Muscle of leg (tissue), 11 donors: Measurements from ENCODE around the gene PARP1. TPM values are rescaled to one million over a fixed set of nuclear protein-coding genes. Genes with fewer than 3 reads are reported as not detected.

Experiments
- DNase-seq: peaks from one replicate; pipeline ENCODE4 v3.0.0; 2013
- H3K27ac ChIP-seq: one replicate; pipeline ENCODE4 v1.5.1; 2013; ENCODE audit warnings: mild to moderate bottlenecking, low read length, control low read depth
- H3K27me3 ChIP-seq: one replicate; pipeline ENCODE4 v1.6.1; 2013; ENCODE audit warnings: low read length; ENCODE audit not compliant: control insufficient read depth, insufficient read depth
- H3K36me3 ChIP-seq: one replicate; pipeline ENCODE4 v1.6.1; 2013; ENCODE audit warnings: low read length; ENCODE audit not compliant: control insufficient read depth, insufficient read depth
- H3K4me1 ChIP-seq: one replicate; pipeline ENCODE4 v1.6.1; 2013; ENCODE audit warnings: low read length; ENCODE audit not compliant: control insufficient read depth, insufficient read depth
- H3K4me3 ChIP-seq: one replicate; pipeline ENCODE4 v1.5.1; 2013; ENCODE audit warnings: low read length, control low read depth
- H3K9me3 ChIP-seq: replicated peaks from 2 replicates; pipeline ENCODE4 v1.6.1; 2013; ENCODE audit warnings: low read depth, low read length; ENCODE audit not compliant: control insufficient read depth
- WGBS: methylation state at CpG from one replicate; pipeline ENCODE4 v1.1.5; 2013; ENCODE audit warnings: missing lambda C conversion rate; ENCODE audit not compliant: insufficient coverage; 5-methylcytosine and 5-hydroxymethylcytosine counted together
- polyA plus RNA-seq, 8 donors: library from polyadenylated mRNA; unstranded; fragments of 120-200 nt; gene quantifications; one replicate each; pipeline versions ENCODE4 v1.2.1 to v1.2.3, GENCODE V29; 2013; ENCODE audit warnings: inconsistent platforms in 1 of 8, low replicate concordance in 1 of 8; ENCODE audit not compliant: insufficient read length in 8 of 8, insufficient read depth in 1 of 8
- total RNA-seq: library from RNA; stranded (reverse); fragments of 120-200 nt; gene quantifications from one replicate; pipeline ENCODE4 v1.2.4, GENCODE V29; 2013

The PARP1 gene
- total and polyA plus RNA-seq, 9 donors: 64.9 to 116 (median 103) TPM

- no peak overlapping the region for H3K27ac ChIP-seq
- 83% methylated on average over 2 of the region's 4 CpGs for whole genome bisulfite sequencing
- no peaks in the 10 kb centered on the region for H3K27me3 ChIP-seq
- H3K9me3 ChIP-seq: no peaks in the 10 kb centered on the region
- H3K36me3 ChIP-seq: no peaks in the 10 kb centered on the region
- no peak for DNase-seq
- H3K4me3 ChIP-seq: no peak overlapping the region
- peaks cover 21% of the 10 kb centered on the region for H3K4me1 ChIP-seq
Observed at GRCh38 chr1:226409392-226409791, 1.5 kb upstream of the PARP1 start.

GRCh38 chr1:226408285-226409184 is 642 bp upstream of the PARP1 start:
- no peaks in the 10 kb centered on the region for H3K27me3 ChIP-seq
- peaks cover 29% of the 10 kb centered on the region for H3K4me1 ChIP-seq
- H3K36me3 ChIP-seq: no peaks in the 10 kb centered on the region
- peak overlapping the region; percentile 26 for H3K4me3 ChIP-seq
- peak overlapping the region; percentile 39 for H3K27ac ChIP-seq
- WGBS: 61% methylated on average over 12 of the region's 25 CpGs
- H3K9me3 ChIP-seq: no peaks in the 10 kb centered on the region
- no peak for DNase-seq

DNA sequence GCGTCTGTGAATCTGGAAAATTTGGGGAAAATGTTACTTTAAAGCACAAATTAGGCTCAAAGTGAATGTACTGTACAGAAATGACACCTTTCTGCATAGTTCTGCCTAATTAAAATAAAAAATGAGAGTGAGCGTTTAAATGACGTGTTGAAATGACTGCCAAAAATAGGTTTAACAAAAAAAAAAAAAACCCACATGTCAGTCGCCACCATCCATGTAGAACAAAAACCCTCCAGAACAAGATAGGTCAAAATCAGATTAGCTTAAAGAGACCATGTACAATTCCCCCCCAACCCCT is 745 bp downstream of the PARP1 start:
- Histone ChIP-seq H3K4me1 (peaks cover 42% of the 10 kb centered on the region), H3K4me3 (peak overlapping the region; percentile 65), H3K27ac (peak overlapping the region; percentile 85), H3K36me3 (peaks cover 4% of the 10 kb centered on the region), H3K27me3 (no peaks in the 10 kb centered on the region), H3K9me3 (no peaks in the 10 kb centered on the region)
- no peak for DNase-seq
- WGBS: no CpG with 5 or more reads among the region's 4 CpGs

- Histone ChIP-seq H3K36me3 (peaks cover 10% of the 10 kb centered on the region), H3K27me3 (no peaks in the 10 kb centered on the region), H3K4me1 (peaks cover 44% of the 10 kb centered on the region), H3K9me3 (no peaks in the 10 kb centered on the region), H3K27ac (no peak overlapping the region), H3K4me3 (peak overlapping the region; percentile 65)
- WGBS: 36% methylated on average over 5 of the region's 10 CpGs
- no peak for DNase-seq
Observed at GRCh38 chr1:226406401-226406881, 1.5 kb downstream of the PARP1 start.

- Histone ChIP-seq H3K4me1 (peaks cover 50% of the 10 kb centered on the region), H3K27me3 (no peaks in the 10 kb centered on the region), H3K27ac (no peak overlapping the region), H3K4me3 (no peak overlapping the region), H3K36me3 (peaks cover 19% of the 10 kb centered on the region), H3K9me3 (no peaks in the 10 kb centered on the region)
- DNase-seq: no peak
- 65% methylated on average over 11 of the region's 16 CpGs for WGBS
Observed at GRCh38 chr1:226405411-226405988, 2.4 kb downstream of the PARP1 start.

DNA sequence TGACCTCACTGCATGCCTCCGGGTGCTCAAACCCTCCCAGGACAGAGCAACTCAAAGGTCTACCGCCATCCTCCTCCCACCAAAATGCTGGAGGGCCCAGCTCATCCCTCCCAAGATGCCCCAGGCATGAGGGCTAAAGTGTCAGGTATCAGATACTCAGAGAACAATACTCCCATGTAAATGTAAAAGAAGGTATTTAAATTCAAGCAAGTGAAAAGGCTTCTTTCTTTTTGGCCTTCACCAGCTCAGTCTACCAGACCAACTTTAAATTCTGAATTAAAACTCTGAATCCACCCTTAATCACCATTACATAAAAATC is 3.0 kb downstream of the PARP1 start:
- 67% methylated on average over 1 of the region's 2 CpGs for WGBS
- Histone ChIP-seq H3K4me1 (peaks cover 50% of the 10 kb centered on the region), H3K27ac (no peak overlapping the region), H3K36me3 (peaks cover 23% of the 10 kb centered on the region), H3K4me3 (no peak overlapping the region), H3K9me3 (no peaks in the 10 kb centered on the region), H3K27me3 (no peaks in the 10 kb centered on the region)
- DNase-seq: no peak

- Histone ChIP-seq H3K36me3 (peaks cover 29% of the 10 kb centered on the region), H3K4me1 (peaks cover 50% of the 10 kb centered on the region), H3K9me3 (no peaks in the 10 kb centered on the region), H3K27me3 (no peaks in the 10 kb centered on the region), H3K4me3 (no peak overlapping the region), H3K27ac (no peak overlapping the region)
- WGBS: 38% methylated on average over 3 of the region's 5 CpGs
- DNase-seq: no peak
Observed at GRCh38 chr1:226404063-226404903, 3.6 kb downstream of the PARP1 start.

DNA sequence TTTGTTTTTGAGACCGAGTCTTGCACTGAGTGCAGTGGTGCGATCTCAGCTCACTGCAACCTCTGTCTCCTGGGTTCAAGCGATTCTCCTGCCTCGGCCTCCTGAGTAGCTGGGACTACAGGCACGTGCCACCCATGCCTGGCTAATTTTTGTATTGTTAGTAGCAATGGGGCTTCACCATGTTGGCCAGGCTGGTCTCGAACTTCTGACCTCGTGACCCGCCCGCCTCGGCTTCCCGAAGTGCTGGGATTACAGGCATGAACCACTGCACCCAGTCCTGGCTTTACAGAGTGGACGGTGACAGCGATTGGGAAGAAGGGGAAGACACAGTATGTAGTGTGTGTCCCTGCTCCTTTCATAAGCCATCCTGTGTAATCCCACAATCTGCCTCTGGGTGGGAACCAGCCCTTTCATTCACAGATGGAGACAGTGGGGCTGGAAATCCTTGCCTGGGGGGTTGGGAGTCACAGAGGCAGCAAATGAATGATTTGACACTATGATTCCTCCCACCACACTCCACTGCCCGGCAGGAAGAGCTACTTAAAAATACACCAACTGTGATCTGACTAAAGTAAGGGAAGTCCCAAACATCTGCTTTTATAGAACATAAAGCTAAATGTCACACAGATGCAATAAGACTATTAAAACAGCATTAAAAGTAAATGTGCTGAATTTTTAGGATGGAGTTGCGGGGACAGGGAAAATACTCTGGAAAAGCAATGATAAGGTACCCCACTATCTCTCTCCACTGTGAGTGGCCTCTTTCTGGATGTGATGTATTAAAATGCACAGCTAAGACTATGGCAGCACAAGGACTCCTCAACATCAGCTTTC is 4.5 kb downstream of the PARP1 start:
- Histone ChIP-seq H3K9me3 (no peaks in the 10 kb centered on the region), H3K36me3 (peaks cover 30% of the 10 kb centered on the region), H3K4me1 (peaks cover 50% of the 10 kb centered on the region), H3K4me3 (no peak overlapping the region), H3K27ac (no peak overlapping the region), H3K27me3 (no peaks in the 10 kb centered on the region)
- WGBS: 69% methylated on average over 5 of the region's 15 CpGs
- DNase-seq: no peak

DNA sequence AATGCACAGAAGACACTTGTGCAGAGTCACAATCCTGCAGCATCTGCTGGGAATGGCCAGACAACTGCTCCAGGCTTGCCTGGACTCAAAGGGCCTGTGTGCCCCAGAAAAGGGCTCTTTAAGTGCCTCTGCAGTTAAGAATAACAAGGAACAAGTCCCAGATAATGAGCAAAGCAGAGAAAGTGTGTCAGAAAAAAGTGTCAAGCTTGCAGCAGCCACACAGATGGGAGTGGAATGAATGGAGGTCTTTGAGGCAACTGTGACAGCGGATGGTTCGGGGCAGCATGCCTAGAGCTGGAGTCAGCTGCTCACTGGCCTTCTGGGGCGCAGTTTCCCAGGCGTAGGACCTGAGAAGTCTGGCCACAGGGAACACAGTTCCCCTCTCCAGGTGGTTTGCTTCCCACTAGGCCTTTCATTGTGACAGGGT is 5.1 kb downstream of the PARP1 start:
- WGBS: 83% methylated on average over 4 of the region's 4 CpGs
- H3K27me3 ChIP-seq: no peaks in the 10 kb centered on the region
- H3K4me3 ChIP-seq: no peak overlapping the region
- peak; percentile 38 for DNase-seq
- H3K4me1 ChIP-seq: peaks cover 50% of the 10 kb centered on the region
- H3K36me3 ChIP-seq: peaks cover 34% of the 10 kb centered on the region
- no peaks in the 10 kb centered on the region for H3K9me3 ChIP-seq
- H3K27ac ChIP-seq: peak overlapping the region; percentile 1
